IPS DF 4.7 (cell line): ENCODE results near the gene EMB.
"Not testable (repeated sequence)": the region's sequence is repeated elsewhere in the genome, so short reads cannot be mapped to it uniquely, and the experiment has no call there.

Experiments used
- DNase-seq: peaks from one replicate; pipeline ENCODE4 v3.0.0-alpha.2; 2013; ENCODE audit warnings: low spot score; ENCODE audit errors: extremely low read depth

Gene EMB

GRCh38 chr5:50421184-50421950 lies 19.7 kb downstream of the EMB start:
- not testable (repeated sequence) for DNase-seq

- DNase-seq = no peak
Observed at GRCh38 chr5:50420343-50420935, 20.6 kb downstream of the EMB start.

- not testable (repeated sequence) for DNase-seq
Observed at GRCh38 chr5:50419656-50420055, 21.4 kb downstream of the EMB start.

- not testable (repeated sequence) for DNase-seq
Observed at GRCh38 chr5:50416637-50417036, 24.5 kb downstream of the EMB start.

GRCh38 chr5:50415912-50416311 lies 25.2 kb downstream of the EMB start:
- DNase-seq = no peak

GRCh38 chr5:50410932-50411331 lies 30.2 kb downstream of the EMB start:
- DNase-seq = not testable (repeated sequence)

- no peak for DNase-seq
Observed at GRCh38 chr5:50406877-50407276, 34.2 kb downstream of the EMB start.

GRCh38 chr5:50401336-50401735 lies 39.8 kb downstream of the EMB start:
- DNase-seq = no peak

- DNase-seq = not testable (repeated sequence)
Observed at GRCh38 chr5:50393925-50394609, 47.0 kb downstream of the EMB start.

- not testable (repeated sequence) for DNase-seq
Observed at GRCh38 chr5:50392289-50392688, 48.8 kb downstream of the EMB start.

- DNase-seq = not testable (repeated sequence)
Observed at GRCh38 chr5:50384381-50384780, 56.7 kb downstream of the EMB start.

- not testable (repeated sequence) for DNase-seq
Observed at GRCh38 chr5:50376696-50377095, 64.4 kb downstream of the EMB start.

GRCh38 chr5:50369287-50370033 lies 71.6 kb downstream of the EMB start:
- DNase-seq = not testable (repeated sequence)

- no peak for DNase-seq
Observed at GRCh38 chr5:50365426-50366251, 75.4 kb downstream of the EMB start.

GRCh38 chr5:50364535-50365309 lies 76.4 kb downstream of the EMB start:
- not testable (repeated sequence) for DNase-seq

- DNase-seq = no peak
Observed at GRCh38 chr5:50359187-50359586, 81.9 kb downstream of the EMB start.

- no peak for DNase-seq
Observed at GRCh38 chr5:50352382-50352781, 88.7 kb downstream of the EMB start.
